GM12878 (cell line): ENCODE data around the gene IFRD2. TPM values are rescaled to one million over a fixed set of nuclear protein-coding genes. Genes with fewer than 3 reads are reported as not detected.

ENCODE experiments used
- ATAC-seq: fragments of 200-7000 bp; cut with Tn5 transposase; 3 replicates; pipeline ENCODE4 v1.9.1; 2020; ENCODE audit warnings: mild to moderate bottlenecking, moderate library complexity
- BruUV-seq: library from RNA; stranded (reverse); fragments of 400-500 nt; replicated peaks from 2 replicates; lab custom pipeline; 2021; lab: Mats Ljungman, UMichigan
- CTCF ChIA-PET: fragments of 300-600 bp; sonication (Branson Sonifier 250); formaldehyde crosslinking; extraction: SDS; loops from one replicate; lab custom pipeline; 2021; ENCODE audit warnings: inconsistent platforms; lab: Yijun Ruan, JAX
- POLR2A ChIA-PET: fragments of 350-600 bp; formaldehyde crosslinking; extraction: SDS; loops from one replicate; lab custom pipeline; 2021; ENCODE audit warnings: inconsistent platforms; lab: Charles Lee
- RAD21 ChIA-PET: fragments of 300-600 bp; sonication (Branson Sonifier 250); formaldehyde crosslinking; loops from one replicate; lab custom pipeline; 2023; ENCODE audit warnings: antibody characterized with exemption; ENCODE audit not compliant: unreplicated experiment; lab: Charles Lee
- SMC1A ChIA-PET: fragments of 300-600 bp; sonication (Branson Sonifier 250); formaldehyde crosslinking; loops from one replicate; lab custom pipeline; 2023; ENCODE audit not compliant: unreplicated experiment, uncharacterized antibody; lab: Charles Lee
- DNase-seq: peaks from one replicate; pipeline ENCODE4 v3.0.0-alpha.2; 2011; ENCODE audit warnings: low read depth, low spot score
- FAIRE-seq: peaks from 3 replicates; lab custom pipeline; 2011; peaks lifted over from hg19 to GRCh38; lab: Jason Lieb, UNC
- H2AFZ ChIP-seq: 2 replicates; pipeline ENCODE4 v1.6.0; 2011; ENCODE audit warnings: low read depth, low read length, control low read depth; ENCODE audit not compliant: control insufficient read depth
- H3K27ac ChIP-seq: 2 replicates; pipeline ENCODE4 v1.5.1; 2011; ENCODE audit warnings: control low read depth; ENCODE audit not compliant: control insufficient read depth, insufficient read depth
- H3K27me3 ChIP-seq, 2 experiments: replicated peaks in 1 of 2; 2 replicates each; pipeline versions ENCODE4 v1.6.0 to v1.6.1; 2011; ENCODE audit warnings: low read length in 1 of 2; ENCODE audit not compliant: control insufficient read depth in 2 of 2, insufficient read depth in 2 of 2
- H3K36me3 ChIP-seq, 2 experiments: 2 replicates each; pipeline ENCODE4 v1.5.1; 2011; ENCODE audit warnings: low read length in 1 of 2; ENCODE audit not compliant: control insufficient read depth in 2 of 2, insufficient read depth in 2 of 2
- H3K4me1 ChIP-seq: 2 replicates; pipeline ENCODE4 v1.6.1; 2011; ENCODE audit warnings: mild to moderate bottlenecking, low read length, moderate library complexity, mixed read lengths; ENCODE audit not compliant: control insufficient read depth, insufficient read depth
- H3K4me2 ChIP-seq: 2 replicates; pipeline ENCODE4 v1.6.0; 2011; ENCODE audit warnings: control low read depth; ENCODE audit not compliant: control insufficient read depth, insufficient read depth
- H3K4me3 ChIP-seq: fragments of 200-600 bp; sonication (generic); 2 replicates; pipeline ENCODE4 v1.5.1; 2016
- H3K79me2 ChIP-seq: 2 replicates; pipeline ENCODE4 v1.6.0; 2011; ENCODE audit warnings: low read length; ENCODE audit not compliant: control insufficient read depth, insufficient read depth
- H3K9ac ChIP-seq: 2 replicates; pipeline ENCODE4 v1.8.0; 2011; ENCODE audit warnings: low read length, control low read depth, mixed read lengths; ENCODE audit not compliant: control insufficient read depth, insufficient read depth
- H3K9me3 ChIP-seq: replicated peaks from 3 replicates; pipeline ENCODE4 v1.5.1; 2011; ENCODE audit warnings: mild to moderate bottlenecking, low read length; ENCODE audit not compliant: control insufficient read depth, insufficient read depth
- H4K20me1 ChIP-seq: 2 replicates; pipeline ENCODE4 v1.6.0; 2011; ENCODE audit not compliant: control insufficient read depth, insufficient read depth
- CBFB ChIP-seq: IDR thresholded peaks from 2 replicates; pipeline ENCODE4 v1.6.1; 2016; ENCODE audit warnings: antibody characterized with exemption, low read depth
- DPF2 ChIP-seq: fragments of 450-650 bp; IDR thresholded peaks from 2 replicates; pipeline ENCODE4 v1.6.1; 2017; ENCODE audit warnings: mild to moderate bottlenecking
- ETV6 ChIP-seq, 2 experiments: fragments of 450-650 bp in 1 of 2; IDR thresholded peaks in 1 of 2; conservative IDR thresholded peaks in 1 of 2; 2 replicates each; pipeline ENCODE4 v1.6.1; 2014; ENCODE audit warnings: antibody characterized with exemption in 1 of 2, borderline replicate concordance in 1 of 2, low read depth in 1 of 2, mild to moderate bottlenecking in 1 of 2, moderate library complexity in 1 of 2
- FOXK2 ChIP-seq: fragments of 450-650 bp; IDR thresholded peaks from 2 replicates; pipeline ENCODE4 v1.6.1; 2017; ENCODE audit warnings: mild to moderate bottlenecking, moderate library complexity
- JUNB ChIP-seq: IDR thresholded peaks from 2 replicates; pipeline ENCODE4 v1.6.1; 2016; ENCODE audit warnings: antibody characterized with exemption, mild to moderate bottlenecking
- KLF5 ChIP-seq: fragments of 450-650 bp; IDR thresholded peaks from 2 replicates; pipeline ENCODE4 v1.6.1; 2014; ENCODE audit warnings: mild to moderate bottlenecking; ENCODE audit not compliant: partially characterized antibody
- NFXL1 ChIP-seq: fragments of 450-650 bp; IDR thresholded peaks from 2 replicates; pipeline ENCODE4 v1.6.1; 2017; ENCODE audit warnings: antibody characterized with exemption, mild to moderate bottlenecking, borderline replicate concordance
- NFYB ChIP-seq: IDR thresholded peaks from 2 replicates; pipeline ENCODE4 v1.6.1; 2011; ENCODE audit warnings: low read depth, mild to moderate bottlenecking, low read length, improper control_type of control experiment, moderate library complexity; ENCODE audit not compliant: insufficient read depth
- POLR2AphosphoS5 ChIP-seq: IDR thresholded peaks from 2 replicates; pipeline ENCODE4 v1.6.1; 2011; ENCODE audit warnings: mild to moderate bottlenecking, low read length, inconsistent platforms
- RAD21 ChIP-seq: IDR thresholded peaks from 2 replicates; pipeline ENCODE4 v1.6.1; 2011; ENCODE audit warnings: mild to moderate bottlenecking, low read depth, low read length, moderate library complexity; ENCODE audit not compliant: insufficient read depth
- RUNX3 ChIP-seq: IDR thresholded peaks from 2 replicates; pipeline ENCODE4 v1.6.1; 2012; ENCODE audit warnings: low read length, inconsistent platforms
- STAT3 ChIP-seq: IDR thresholded peaks from 2 replicates; pipeline ENCODE4 v1.6.1; 2011; ENCODE audit warnings: low read depth, low read length, improper control_type of control experiment
- SUZ12 ChIP-seq: fragments of 200-600 bp; sonication (generic); IDR thresholded peaks from one replicate; pipeline ENCODE4 v1.6.1; 2018; ENCODE audit warnings: antibody characterized with exemption, mild to moderate bottlenecking; ENCODE audit not compliant: unreplicated experiment
- TCF3 ChIP-seq: IDR thresholded peaks from 2 replicates; pipeline ENCODE4 v1.6.1; 2012; ENCODE audit warnings: low read depth, mild to moderate bottlenecking, low read length, borderline replicate concordance; ENCODE audit not compliant: insufficient read depth
- ZNF274 ChIP-seq: IDR thresholded peaks from one replicate; pipeline ENCODE4 v1.8.0; 2011; ENCODE audit not compliant: insufficient read length, insufficient read depth
- ZNF384 ChIP-seq: IDR thresholded peaks from 2 replicates; pipeline ENCODE4 v1.6.1; 2012; ENCODE audit warnings: low read depth, mild to moderate bottlenecking, low read length, improper control_type of control experiment, borderline replicate concordance
- ZNF622 ChIP-seq: fragments of 450-650 bp; IDR thresholded peaks from 2 replicates; pipeline ENCODE4 v1.6.1; 2017; ENCODE audit warnings: mild to moderate bottlenecking, inconsistent platforms
- WGBS: methylation state at CpG from one replicate; pipeline ENCODE4 v1.1.6; 2016; ENCODE audit warnings: low lambda C conversion rate; ENCODE audit not compliant: insufficient replicate concordance, insufficient coverage; ENCODE audit errors: missing lambda C conversion rate; 5-methylcytosine and 5-hydroxymethylcytosine counted together
- in situ Hi-C: fragments of 300-500 bp; cut with MboI; formaldehyde crosslinking; loops from 9 replicates; pipeline ENCODE4 v1.14.3; 2018; ENCODE audit warnings: mixed read lengths
- intact Hi-C: fragments of 100-400 bp; cut with micrococcal nuclease; formaldehyde crosslinking; loops from one replicate; pipeline ENCODE4 v1.14.2; 2022; ENCODE audit not compliant: unreplicated experiment
- polyA plus RNA-seq, 11 experiments: library from polyadenylated mRNA; depleted of rRNA in 4 of 11; unstranded in 6 of 11; stranded (reverse) in 5 of 11; fragments of >200 nt; fragmentation: Nextera tagmentation in 4 of 11; fragmentation: Illumina TruSeq in 1 of 11; extraction: Ambion mirVana in 4 of 11; extraction: Trizol in 1 of 11; gene quantifications; 1 replicate in 1 of 11; 2 replicates in 10 of 11; pipeline versions ENCODE4 v1.2.1 to v1.2.3, GENCODE V29; 2011 to 2016; ENCODE audit warnings: inconsistent platforms in 2 of 11, missing spikeins in 2 of 11, low read depth in 1 of 11
- total RNA-seq, 4 experiments: library from RNA; depleted of rRNA in 3 of 4; stranded (reverse); fragments of >200 nt in 3 of 4; fragmentation: Illumina TruSeq in 1 of 4; extraction: Trizol in 1 of 4; gene quantifications; 2 replicates each; pipeline versions ENCODE4 v1.2.1 to v1.2.3, GENCODE V29; 2013 to 2021
- TF ChIP-seq, protein P1 (sequence below): fragments of 450-650 bp; IDR thresholded peaks from 2 replicates; pipeline ENCODE4 v1.6.1; 2017; ENCODE audit warnings: borderline replicate concordance
- TF ChIP-seq, protein P2 (sequence below): fragments of 450-650 bp; IDR thresholded peaks from 2 replicates; pipeline ENCODE4 v1.6.1; 2017; ENCODE audit warnings: low read depth, mild to moderate bottlenecking, moderate library complexity
- TF ChIP-seq, protein P3 (sequence below): fragments of 150-350 bp; IDR thresholded peaks from 2 replicates; pipeline ENCODE4 v1.6.1; 2014; ENCODE audit warnings: mild to moderate bottlenecking, low read depth, low read length

Gene IFRD2
- total and polyA plus RNA-seq, 10 of the 15 experiments (the other 5 are each of a cell fraction or from before 2014, with no cell fraction given) = 19.1 to 153 (median 80.3) TPM

DNA sequence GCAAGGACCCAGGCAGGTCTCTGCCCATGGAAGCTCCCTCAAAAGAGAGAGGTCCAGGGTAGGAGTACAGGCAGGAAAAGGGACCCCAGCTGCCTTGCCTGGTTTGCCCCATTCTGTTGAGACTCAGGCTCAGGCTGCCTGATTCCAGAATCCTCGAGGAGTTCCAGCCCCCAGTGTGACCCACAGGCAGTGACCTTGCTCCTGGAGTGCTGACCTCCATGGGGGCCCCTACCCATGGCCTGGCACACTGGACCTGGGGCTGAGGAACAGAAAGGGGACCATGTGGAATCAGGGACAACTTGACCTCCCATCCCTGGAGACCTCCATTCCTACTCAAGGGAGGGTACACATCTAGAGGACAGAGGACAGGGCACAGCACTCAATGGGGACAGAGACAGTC lies 26.7 kb downstream of the IFRD2 start:
- CTCF ChIA-PET = no interaction called here
- in situ Hi-C loops = no loop called here
- Histone ChIP-seq H3K27me3 (peaks cover 0 to 4% of the 10 kb centered on the region in 2 experiments; a peak in 1 of 4 replicates), H3K27ac (no peak overlapping the region), H3K4me2 (no peak overlapping the region), H3K4me1 (peaks cover 6% of the 10 kb centered on the region), H3K9ac (no peak overlapping the region), H3K36me3 (no peaks in the 10 kb centered on the region), H3K4me3 (no peak overlapping the region), H3K9me3 (no peaks in the 10 kb centered on the region), H3K79me2 (no peaks in the 10 kb centered on the region), H2AFZ (no peak overlapping the region)
- RAD21 ChIA-PET = no interaction called here
- SMC1A ChIA-PET = no interaction called here
- FAIRE-seq (no peak), ATAC-seq (no peak), DNase-seq (no peak)
- WGBS = 0% methylated on average over 1 of the region's 1 CpG
- POLR2A ChIA-PET = no interaction called here
- intact Hi-C loops = no loop called here
- no TSS peak for BruUV-seq
- TF ChIP-seq, protein P1, sequence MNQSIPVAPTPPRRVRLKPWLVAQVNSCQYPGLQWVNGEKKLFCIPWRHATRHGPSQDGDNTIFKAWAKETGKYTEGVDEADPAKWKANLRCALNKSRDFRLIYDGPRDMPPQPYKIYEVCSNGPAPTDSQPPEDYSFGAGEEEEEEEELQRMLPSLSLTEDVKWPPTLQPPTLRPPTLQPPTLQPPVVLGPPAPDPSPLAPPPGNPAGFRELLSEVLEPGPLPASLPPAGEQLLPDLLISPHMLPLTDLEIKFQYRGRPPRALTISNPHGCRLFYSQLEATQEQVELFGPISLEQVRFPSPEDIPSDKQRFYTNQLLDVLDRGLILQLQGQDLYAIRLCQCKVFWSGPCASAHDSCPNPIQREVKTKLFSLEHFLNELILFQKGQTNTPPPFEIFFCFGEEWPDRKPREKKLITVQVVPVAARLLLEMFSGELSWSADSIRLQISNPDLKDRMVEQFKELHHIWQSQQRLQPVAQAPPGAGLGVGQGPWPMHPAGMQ = no peak
- TF ChIP-seq ZNF274 (no peak), NFXL1 (no peak), ZNF384 (no peak), KLF5 (no peak), ETV6 (conservative IDR thresholded peaks at IDR 0.05 in 1 of 2, IDR thresholded peaks at IDR 0.05 in 1 of 2; ENCODE audit: borderline replicate concordance in 1 of 2, low read depth in 1 of 2) (no peak), TCF3 (no peak), RAD21 (no peak), JUNB (no peak), POLR2AphosphoS5 (no peak), NFYB (no peak), CBFB (no peak), DPF2 (no peak), FOXK2 (no peak), ZNF622 (no peak), STAT3 (no peak), SUZ12 (no peak), RUNX3 (no peak)
- TF ChIP-seq, protein P2, sequence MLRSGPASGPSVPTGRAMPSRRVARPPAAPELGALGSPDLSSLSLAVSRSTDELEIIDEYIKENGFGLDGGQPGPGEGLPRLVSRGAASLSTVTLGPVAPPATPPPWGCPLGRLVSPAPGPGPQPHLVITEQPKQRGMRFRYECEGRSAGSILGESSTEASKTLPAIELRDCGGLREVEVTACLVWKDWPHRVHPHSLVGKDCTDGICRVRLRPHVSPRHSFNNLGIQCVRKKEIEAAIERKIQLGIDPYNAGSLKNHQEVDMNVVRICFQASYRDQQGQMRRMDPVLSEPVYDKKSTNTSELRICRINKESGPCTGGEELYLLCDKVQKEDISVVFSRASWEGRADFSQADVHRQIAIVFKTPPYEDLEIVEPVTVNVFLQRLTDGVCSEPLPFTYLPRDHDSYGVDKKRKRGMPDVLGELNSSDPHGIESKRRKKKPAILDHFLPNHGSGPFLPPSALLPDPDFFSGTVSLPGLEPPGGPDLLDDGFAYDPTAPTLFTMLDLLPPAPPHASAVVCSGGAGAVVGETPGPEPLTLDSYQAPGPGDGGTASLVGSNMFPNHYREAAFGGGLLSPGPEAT = no peak
- TF ChIP-seq, protein P3, sequence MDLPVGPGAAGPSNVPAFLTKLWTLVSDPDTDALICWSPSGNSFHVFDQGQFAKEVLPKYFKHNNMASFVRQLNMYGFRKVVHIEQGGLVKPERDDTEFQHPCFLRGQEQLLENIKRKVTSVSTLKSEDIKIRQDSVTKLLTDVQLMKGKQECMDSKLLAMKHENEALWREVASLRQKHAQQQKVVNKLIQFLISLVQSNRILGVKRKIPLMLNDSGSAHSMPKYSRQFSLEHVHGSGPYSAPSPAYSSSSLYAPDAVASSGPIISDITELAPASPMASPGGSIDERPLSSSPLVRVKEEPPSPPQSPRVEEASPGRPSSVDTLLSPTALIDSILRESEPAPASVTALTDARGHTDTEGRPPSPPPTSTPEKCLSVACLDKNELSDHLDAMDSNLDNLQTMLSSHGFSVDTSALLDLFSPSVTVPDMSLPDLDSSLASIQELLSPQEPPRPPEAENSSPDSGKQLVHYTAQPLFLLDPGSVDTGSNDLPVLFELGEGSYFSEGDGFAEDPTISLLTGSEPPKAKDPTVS = no peak
- TF ChIP-seq, all 136 proteins: peak for 0
- no peaks in the 10 kb centered on the region for H4K20me1 ChIP-seq
